ENCODE measurements around the gene TRIM47. TPM values are rescaled to one million over a fixed set of nuclear protein-coding genes. Genes with fewer than 3 reads are reported as not detected.
"Not testable (repeated sequence)": the region's sequence is repeated elsewhere in the genome, so short reads cannot be mapped to it uniquely, and the experiment has no call there.

TRIM47 gene
- total RNA-seq, 2 experiments from 2014 or later: 13.4 to 19.9 TPM

DNA sequence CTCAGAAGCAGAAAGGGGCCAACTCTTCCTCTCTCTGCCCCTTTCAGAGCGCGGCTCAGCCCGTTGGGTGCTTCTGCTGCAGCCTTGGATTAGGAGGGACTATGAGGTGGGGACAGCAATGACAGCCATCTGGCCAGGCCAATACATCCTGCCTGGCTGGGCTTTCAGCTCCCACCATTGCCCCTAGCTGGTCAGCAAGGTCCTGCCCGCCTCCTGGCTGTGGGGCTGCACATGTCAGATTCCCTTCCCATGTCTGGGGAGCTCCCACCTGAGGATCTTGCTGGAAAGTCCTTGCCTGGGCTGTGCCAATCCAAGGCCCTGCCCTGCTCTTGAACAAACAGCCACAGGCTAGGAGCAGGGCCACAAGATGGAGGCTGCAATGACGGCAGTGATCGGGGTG, 10.1 kb upstream of the TRIM47 start:
- ChIA-PET CTCF (no interaction called here), POLR2A (interaction anchor here (1.2 kb wide), 1 partner anchor 9 kb away, joined by 3 read pairs; no protein-coding TSS in a partner anchor)
- peak overlapping the region; percentile 10 for H3K27ac Mint-ChIP-seq
- H3K4me3 Mint-ChIP-seq: no peak overlapping the region
- no peaks in the 10 kb centered on the region for H3K27me3 Mint-ChIP-seq
- intact Hi-C loops (cut with DNase I, micrococcal nuclease): loop anchor here in 1 of 2 experiments (2.0 kb wide), 1 partner anchor 22 kb away; no protein-coding TSS in a partner anchor
- no peak for ATAC-seq
- peaks cover 2% of the 10 kb centered on the region for H3K36me3 Mint-ChIP-seq (ENCODE audit: low read depth)
- no peaks in the 10 kb centered on the region for H3K4me1 Mint-ChIP-seq
- DNase-seq: no peak
- H3K9me3 Mint-ChIP-seq (ENCODE audit: low read depth): no peaks in the 10 kb centered on the region

- DNase-seq; intact Hi-C loops (cut with DNase I, micrococcal nuclease); H3K27me3 Mint-ChIP-seq; H3K4me3 Mint-ChIP-seq; POLR2A ChIA-PET; H3K36me3 Mint-ChIP-seq (ENCODE audit: low read depth); ATAC-seq; H3K4me1 Mint-ChIP-seq; H3K9me3 Mint-ChIP-seq (ENCODE audit: low read depth); H3K27ac Mint-ChIP-seq: not testable (repeated sequence)
- CTCF ChIA-PET: interaction anchor here (0.7 to 1.8 kb wide), 2 partner anchors 10 to 24 kb away, joined by 3 to 5 read pairs; no protein-coding TSS in a partner anchor
Observed at GRCh38 chr17:75885860-75886259, 7.5 kb upstream of the TRIM47 start.

DNA sequence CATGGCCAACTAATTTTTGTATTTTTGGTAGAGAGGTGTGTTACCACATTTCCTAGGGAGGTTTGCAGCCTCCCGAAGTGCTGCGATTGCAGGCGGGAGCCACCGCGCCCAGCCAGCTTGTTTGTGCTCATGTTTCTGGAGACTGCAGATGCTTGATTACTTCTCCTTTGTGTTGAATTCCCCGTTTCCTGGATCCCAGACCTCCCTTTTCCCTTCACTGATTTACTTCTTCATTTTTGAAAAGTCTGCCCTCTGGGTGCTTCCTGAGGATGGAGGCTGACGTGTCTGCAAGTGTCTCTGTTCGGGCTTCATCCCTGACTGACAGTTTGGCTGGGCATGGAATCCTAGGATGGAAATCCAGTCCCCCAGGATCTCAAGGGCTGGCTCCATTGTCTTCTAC, 7.0 kb upstream of the TRIM47 start:
- intact Hi-C loops (cut with DNase I, micrococcal nuclease): no loop called here
- H3K4me1 Mint-ChIP-seq: no peaks in the 10 kb centered on the region
- ATAC-seq (no peak), DNase-seq (no peak)
- CTCF ChIA-PET: interaction anchor here (1.2 to 1.8 kb wide), 2 partner anchors 10 to 24 kb away, joined by 4 to 5 read pairs; no protein-coding TSS in a partner anchor
- H3K9me3 Mint-ChIP-seq (ENCODE audit: low read depth): no peaks in the 10 kb centered on the region
- H3K36me3 Mint-ChIP-seq (ENCODE audit: low read depth): no peaks in the 10 kb centered on the region
- POLR2A ChIA-PET: no interaction called here
- no peaks in the 10 kb centered on the region for H3K27me3 Mint-ChIP-seq
- no peak overlapping the region for H3K4me3 Mint-ChIP-seq
- no peak overlapping the region for H3K27ac Mint-ChIP-seq

- ChIA-PET POLR2A (no interaction called here), CTCF (interaction anchor here (0.5 to 1.1 kb wide), 4 partner anchors 8 to 440 kb away, joined by 3 to 5 read pairs (median 4); no protein-coding TSS in a partner anchor)
- Mint-ChIP-seq H3K9me3 (ENCODE audit: low read depth) (no peaks in the 10 kb centered on the region), H3K36me3 (ENCODE audit: low read depth) (peaks cover 4% of the 10 kb centered on the region), H3K4me3 (no peak overlapping the region), H3K27ac (peak overlapping the region; percentile 16), H3K4me1 (peaks cover 7% of the 10 kb centered on the region), H3K27me3 (peaks cover 2% of the 10 kb centered on the region)
- ATAC-seq (no peak), DNase-seq (no peak)
- intact Hi-C loops (cut with DNase I, micrococcal nuclease): no loop called here
Observed at GRCh38 chr17:75881678-75882454, 3.5 kb upstream of the TRIM47 start.

DNA sequence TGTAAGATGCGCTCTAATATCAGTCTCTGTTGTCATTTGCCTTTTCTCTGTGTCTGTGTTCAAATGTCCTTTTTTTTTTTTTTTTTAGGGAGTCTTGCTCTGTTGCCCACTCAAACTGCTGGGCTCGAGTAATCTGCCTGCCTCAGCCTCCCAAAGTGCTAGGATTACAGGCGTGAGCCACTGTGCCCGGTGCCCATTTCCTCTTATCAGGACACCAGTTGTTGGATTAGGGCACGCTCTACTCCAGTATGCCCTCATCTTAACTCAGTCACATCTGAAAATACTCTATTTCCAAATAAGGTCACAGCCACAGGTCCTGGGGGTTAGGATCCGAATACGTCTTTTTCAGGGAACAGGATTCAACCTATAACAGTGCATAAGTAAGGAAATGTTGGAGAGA, 1.9 kb upstream of the TRIM47 start:
- DNase-seq (no peak), ATAC-seq (no peak)
- H3K27me3 Mint-ChIP-seq: peaks cover 2% of the 10 kb centered on the region
- H3K9me3 Mint-ChIP-seq (ENCODE audit: low read depth): no peaks in the 10 kb centered on the region
- peaks cover 8% of the 10 kb centered on the region for H3K36me3 Mint-ChIP-seq (ENCODE audit: low read depth)
- POLR2A ChIA-PET: interaction anchor here (0.7 kb wide), 1 partner anchor 853 kb away, joined by 3 read pairs; no protein-coding TSS in a partner anchor
- intact Hi-C loops (cut with DNase I, micrococcal nuclease): no loop called here
- H3K4me1 Mint-ChIP-seq: peaks cover 20% of the 10 kb centered on the region
- peak overlapping the region; percentile 12 for H3K4me3 Mint-ChIP-seq
- CTCF ChIA-PET: interaction anchor here (0.7 to 2.5 kb wide), 4 partner anchors 16 to 524 kb away, joined by 3 to 13 read pairs (median 5); partner anchors contain the start of gene TRIM65
- no peak overlapping the region for H3K27ac Mint-ChIP-seq

DNA sequence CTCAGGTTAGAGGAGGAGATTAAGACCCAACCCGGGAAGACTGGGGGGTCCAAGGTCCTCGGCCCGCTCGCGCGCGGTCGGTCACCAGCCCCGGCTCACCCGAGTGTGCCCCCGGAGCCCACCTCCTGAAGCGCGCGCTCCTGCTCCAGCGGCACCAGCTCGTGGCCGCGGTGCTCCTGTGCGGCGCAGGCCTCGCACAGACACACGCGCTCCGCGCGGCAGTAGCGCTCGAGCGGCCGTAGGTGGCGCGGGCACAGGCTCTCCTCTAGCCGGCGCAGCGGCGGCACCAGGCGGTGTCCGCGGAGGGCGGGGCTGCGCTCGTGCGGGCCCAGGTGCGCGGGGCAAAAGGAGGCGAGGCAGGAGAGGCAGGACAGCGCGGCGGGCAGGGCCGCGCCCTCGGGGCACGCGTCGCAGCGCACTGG, 618 bp downstream of the TRIM47 start:
- peak overlapping the region; percentile 94 for H3K27ac Mint-ChIP-seq

GRCh38 chr17:75876938-75877751, 1.2 kb downstream of the TRIM47 start:
- H3K36me3 Mint-ChIP-seq (ENCODE audit: low read depth): peaks cover 8% of the 10 kb centered on the region
- peaks cover 32% of the 10 kb centered on the region for H3K4me1 Mint-ChIP-seq
- ATAC-seq (peak; percentile 31), DNase-seq (peak; percentile 73)
- peaks cover 2% of the 10 kb centered on the region for H3K27me3 Mint-ChIP-seq
- intact Hi-C loops (cut with DNase I, micrococcal nuclease): loop anchor here (1.0 to 2.0 kb wide), 7 partner anchors 19 to 508 kb away; partner anchors contain the start of genes TRIM65 (in 2 of the 2) and WBP2 (in 1 of the 2)
- peak overlapping the region; percentile 94 for H3K27ac Mint-ChIP-seq
- POLR2A ChIA-PET: interaction anchor here (1.0 to 2.3 kb wide), 5 partner anchors 18 to 91 kb away, joined by 3 to 15 read pairs (median 4); partner anchors contain the start of gene WBP2
- peak overlapping the region; percentile 91 for H3K4me3 Mint-ChIP-seq
- CTCF ChIA-PET: interaction anchor here (0.6 to 2.6 kb wide), 19 partner anchors 12 to 528 kb away, joined by 3 to 20 read pairs (median 4); partner anchors contain the start of genes TRIM65 and WBP2
- H3K9me3 Mint-ChIP-seq (ENCODE audit: low read depth): no peaks in the 10 kb centered on the region

More for the DNA sequence above, 618 bp downstream of the TRIM47 start:
- CTCF ChIA-PET: interaction anchor here (0.6 to 2.6 kb wide), 17 partner anchors 12 to 402 kb away, joined by 3 to 20 read pairs (median 4); partner anchors contain the start of genes TRIM65 and WBP2
- DNase-seq: peak; percentile 87
- peaks cover 8% of the 10 kb centered on the region for H3K36me3 Mint-ChIP-seq (ENCODE audit: low read depth)
- intact Hi-C loops (cut with DNase I, micrococcal nuclease): loop anchor here (1.0 to 2.0 kb wide), 4 partner anchors 19 to 508 kb away; partner anchors contain the start of gene TRIM65 (in 2 of the 2)
- ATAC-seq: peak; percentile 72
- peak overlapping the region; percentile 91 for H3K4me3 Mint-ChIP-seq
- peaks cover 26% of the 10 kb centered on the region for H3K4me1 Mint-ChIP-seq
- H3K9me3 Mint-ChIP-seq (ENCODE audit: low read depth): no peaks in the 10 kb centered on the region
- H3K27me3 Mint-ChIP-seq: peaks cover 2% of the 10 kb centered on the region
- POLR2A ChIA-PET: interaction anchor here (1.0 to 1.8 kb wide), 5 partner anchors 19 to 101 kb away, joined by 3 to 9 read pairs (median 4); partner anchors contain the start of genes ACOX1, TEN1 and WBP2

GRCh38 chr17:75876190-75876937, 2.0 kb downstream of the TRIM47 start:
- peak overlapping the region; percentile 91 for H3K4me3 Mint-ChIP-seq
- H3K36me3 Mint-ChIP-seq (ENCODE audit: low read depth): peaks cover 8% of the 10 kb centered on the region
- no peaks in the 10 kb centered on the region for H3K9me3 Mint-ChIP-seq (ENCODE audit: low read depth)
- peaks cover 2% of the 10 kb centered on the region for H3K27me3 Mint-ChIP-seq
- ATAC-seq: peak; percentile 66
- intact Hi-C loops (cut with DNase I, micrococcal nuclease): loop anchor here (1.0 to 2.0 kb wide), 4 partner anchors 20 to 90 kb away; partner anchors contain the start of genes TRIM65 (in 1 of the 2) and WBP2 (in 1 of the 2)
- peak; percentile 87 for DNase-seq
- peak overlapping the region; percentile 94 for H3K27ac Mint-ChIP-seq
- peaks cover 32% of the 10 kb centered on the region for H3K4me1 Mint-ChIP-seq
- CTCF ChIA-PET: interaction anchor here (0.7 to 2.6 kb wide), 19 partner anchors 12 to 243 kb away, joined by 3 to 20 read pairs (median 4); partner anchors contain the start of genes SMIM5, TRIM65, UNC13D and WBP2
- POLR2A ChIA-PET: interaction anchor here (0.8 to 2.3 kb wide), 5 partner anchors 11 to 103 kb away, joined by 3 to 15 read pairs (median 4); partner anchors contain the start of gene WBP2

DNA sequence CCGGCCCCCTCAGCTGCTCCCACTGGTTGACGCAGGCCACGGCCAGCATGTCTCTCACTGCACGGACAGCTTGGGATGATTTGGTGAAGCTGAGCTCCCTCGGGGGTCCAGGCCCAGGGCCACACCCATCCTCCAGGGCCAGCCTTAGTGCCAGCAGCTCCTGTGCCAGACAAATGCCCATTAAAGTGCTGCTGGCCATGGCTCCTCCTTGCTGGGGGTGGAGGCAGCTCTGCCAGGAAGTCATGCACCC, 2.5 kb downstream of the TRIM47 start:
- ChIA-PET CTCF (interaction anchor here (0.7 to 2.6 kb wide), 15 partner anchors 14 to 243 kb away, joined by 3 to 20 read pairs (median 4); partner anchors contain the start of genes SMIM5, TRIM65, UNC13D and WBP2), POLR2A (interaction anchor here (0.6 to 2.3 kb wide), 7 partner anchors 11 to 246 kb away, joined by 3 to 15 read pairs (median 4); partner anchors contain the start of gene WBP2)
- Mint-ChIP-seq H3K27me3 (peaks cover 2% of the 10 kb centered on the region), H3K4me3 (peak overlapping the region; percentile 91), H3K4me1 (peaks cover 32% of the 10 kb centered on the region), H3K27ac (peak overlapping the region; percentile 94), H3K9me3 (ENCODE audit: low read depth) (no peaks in the 10 kb centered on the region), H3K36me3 (ENCODE audit: low read depth) (peaks cover 8% of the 10 kb centered on the region)
- no peak for DNase-seq
- ATAC-seq: no peak
- intact Hi-C loops (cut with DNase I, micrococcal nuclease): loop anchor here (1.0 to 2.0 kb wide), 4 partner anchors 21 to 90 kb away; partner anchors contain the start of genes TRIM65 (in 1 of the 2) and WBP2 (in 1 of the 2)

All from activated CD4-positive, alpha-beta T cell treated with anti-CD3 and anti-CD28 coated beads for 36 hours (primary cell).